Glutamatergic neuron (in vitro differentiated cells): ENCODE measurements around the gene ATG101. TPM values are rescaled to one million over a fixed set of nuclear protein-coding genes. Genes with fewer than 3 reads are reported as not detected.

Source experiments
- DNase-seq: peaks from one replicate; pipeline ENCODE4 v3.0.0; 2022
- H3K27ac Mint-ChIP-seq: one replicate; pipeline ENCODE4 v1.8.0; 2020; ENCODE audit warnings: mild to moderate bottlenecking, mixed read lengths, inconsistent platforms; ENCODE audit not compliant: unreplicated experiment
- H3K27me3 Mint-ChIP-seq: one replicate; pipeline ENCODE4 v1.8.0; 2020; ENCODE audit warnings: mild to moderate bottlenecking, moderate library complexity, mixed read lengths, inconsistent platforms; ENCODE audit not compliant: unreplicated experiment
- H3K36me3 Mint-ChIP-seq: one replicate; pipeline ENCODE4 v1.8.0; 2020; ENCODE audit warnings: mild to moderate bottlenecking, mixed read lengths, inconsistent platforms; ENCODE audit not compliant: unreplicated experiment
- H3K4me1 Mint-ChIP-seq: one replicate; pipeline ENCODE4 v1.8.0; 2020; ENCODE audit warnings: mild to moderate bottlenecking, low read depth, mixed read lengths, inconsistent platforms; ENCODE audit not compliant: unreplicated experiment
- H3K4me3 Mint-ChIP-seq: one replicate; pipeline ENCODE4 v1.8.0; 2020; ENCODE audit warnings: mild to moderate bottlenecking, mixed read lengths, inconsistent platforms; ENCODE audit not compliant: unreplicated experiment
- H3K9me3 Mint-ChIP-seq: one replicate; pipeline ENCODE4 v1.8.0; 2020; ENCODE audit warnings: mild to moderate bottlenecking, moderate library complexity, mixed read lengths, inconsistent platforms; ENCODE audit not compliant: unreplicated experiment
- total RNA-seq: library from RNA; stranded (reverse); fragmentation: NEBNext Ultra II Directional; extraction: Animal tissue kit (Norgen Biotek cat#: 25700); gene quantifications from one replicate; pipeline ENCODE4 v1.2.1, GENCODE V29; 2021; ENCODE audit not compliant: unreplicated experiment
- TF ChIP-seq, protein P1 (sequence below): fragments of 200-600 bp; sonication (generic); IDR thresholded peaks from one replicate; pipeline ENCODE4 v1.5.0; 2021; ENCODE audit not compliant: partially characterized antibody, unreplicated experiment

Gene ATG101
- total RNA-seq, 1 donor from 2014 or later, result 26.2 TPM

DNA sequence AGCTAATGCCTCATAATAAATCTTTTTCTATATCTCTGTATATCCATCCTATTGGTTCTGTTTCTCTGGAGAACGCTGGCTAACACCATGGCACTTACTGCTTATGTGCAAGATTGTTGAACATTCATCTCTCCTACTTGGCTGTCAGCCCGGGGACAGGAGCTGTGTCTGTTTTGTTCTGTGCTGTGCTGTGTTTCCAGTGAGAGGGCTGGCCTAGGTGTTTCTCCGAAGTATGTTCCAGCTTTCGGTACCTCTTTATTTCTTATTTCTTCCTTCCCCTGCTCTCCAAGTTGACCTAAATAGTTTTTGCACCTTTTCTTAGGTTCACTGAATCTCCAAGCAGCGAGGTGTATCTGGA lies 37.4 kb upstream of the ATG101 start:
- Mint-ChIP-seq H3K27me3 (peaks cover 10% of the 10 kb centered on the region), H3K9me3 (peaks cover 8% of the 10 kb centered on the region), H3K4me1 (peaks cover 18% of the 10 kb centered on the region), H3K36me3 (no peaks in the 10 kb centered on the region), H3K27ac (peak overlapping the region; percentile 78), H3K4me3 (peak overlapping the region; percentile 82)
- no peak for DNase-seq
- TF ChIP-seq, protein P1, sequence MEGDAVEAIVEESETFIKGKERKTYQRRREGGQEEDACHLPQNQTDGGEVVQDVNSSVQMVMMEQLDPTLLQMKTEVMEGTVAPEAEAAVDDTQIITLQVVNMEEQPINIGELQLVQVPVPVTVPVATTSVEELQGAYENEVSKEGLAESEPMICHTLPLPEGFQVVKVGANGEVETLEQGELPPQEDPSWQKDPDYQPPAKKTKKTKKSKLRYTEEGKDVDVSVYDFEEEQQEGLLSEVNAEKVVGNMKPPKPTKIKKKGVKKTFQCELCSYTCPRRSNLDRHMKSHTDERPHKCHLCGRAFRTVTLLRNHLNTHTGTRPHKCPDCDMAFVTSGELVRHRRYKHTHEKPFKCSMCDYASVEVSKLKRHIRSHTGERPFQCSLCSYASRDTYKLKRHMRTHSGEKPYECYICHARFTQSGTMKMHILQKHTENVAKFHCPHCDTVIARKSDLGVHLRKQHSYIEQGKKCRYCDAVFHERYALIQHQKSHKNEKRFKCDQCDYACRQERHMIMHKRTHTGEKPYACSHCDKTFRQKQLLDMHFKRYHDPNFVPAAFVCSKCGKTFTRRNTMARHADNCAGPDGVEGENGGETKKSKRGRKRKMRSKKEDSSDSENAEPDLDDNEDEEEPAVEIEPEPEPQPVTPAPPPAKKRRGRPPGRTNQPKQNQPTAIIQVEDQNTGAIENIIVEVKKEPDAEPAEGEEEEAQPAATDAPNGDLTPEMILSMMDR, result no peak

DNA sequence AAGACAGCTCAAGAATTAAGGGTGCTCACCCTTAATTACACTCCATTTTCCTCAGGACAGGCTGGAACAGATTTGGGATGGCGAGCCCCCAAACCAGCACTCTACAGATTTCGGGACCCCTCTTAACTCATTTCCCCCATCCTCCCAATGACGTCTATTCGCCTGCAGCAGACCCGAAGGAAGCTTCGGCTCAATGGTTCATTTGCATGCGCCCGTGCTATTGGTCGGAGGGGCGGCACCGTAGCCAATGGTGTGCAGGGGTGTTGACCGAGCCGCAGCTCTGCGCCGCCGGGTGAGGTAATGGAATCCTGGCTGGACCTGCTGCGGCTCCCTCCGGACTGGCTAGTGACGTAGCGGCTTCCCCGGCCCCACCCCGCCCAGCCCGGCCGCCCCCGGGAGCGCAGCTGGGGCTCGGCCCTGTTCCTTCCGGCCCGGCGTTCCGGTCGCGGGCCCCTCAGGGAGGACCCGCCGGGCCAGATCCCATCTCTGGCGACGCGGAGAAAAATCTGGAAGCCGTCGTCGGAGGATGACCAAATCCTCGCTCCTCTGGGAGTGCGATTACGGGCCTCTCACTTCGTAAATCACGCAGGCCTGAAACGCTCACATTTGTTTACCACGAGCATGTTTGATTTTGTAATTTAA lies 36.9 kb upstream of the ATG101 start:
- Mint-ChIP-seq H3K27ac (peak overlapping the region; percentile 78), H3K27me3 (peaks cover 8% of the 10 kb centered on the region), H3K4me1 (peaks cover 18% of the 10 kb centered on the region), H3K36me3 (no peaks in the 10 kb centered on the region), H3K4me3 (peak overlapping the region; percentile 82), H3K9me3 (peaks cover 6% of the 10 kb centered on the region)
- TF ChIP-seq, protein P1, result no peak
- peak; percentile 95 for DNase-seq

DNA sequence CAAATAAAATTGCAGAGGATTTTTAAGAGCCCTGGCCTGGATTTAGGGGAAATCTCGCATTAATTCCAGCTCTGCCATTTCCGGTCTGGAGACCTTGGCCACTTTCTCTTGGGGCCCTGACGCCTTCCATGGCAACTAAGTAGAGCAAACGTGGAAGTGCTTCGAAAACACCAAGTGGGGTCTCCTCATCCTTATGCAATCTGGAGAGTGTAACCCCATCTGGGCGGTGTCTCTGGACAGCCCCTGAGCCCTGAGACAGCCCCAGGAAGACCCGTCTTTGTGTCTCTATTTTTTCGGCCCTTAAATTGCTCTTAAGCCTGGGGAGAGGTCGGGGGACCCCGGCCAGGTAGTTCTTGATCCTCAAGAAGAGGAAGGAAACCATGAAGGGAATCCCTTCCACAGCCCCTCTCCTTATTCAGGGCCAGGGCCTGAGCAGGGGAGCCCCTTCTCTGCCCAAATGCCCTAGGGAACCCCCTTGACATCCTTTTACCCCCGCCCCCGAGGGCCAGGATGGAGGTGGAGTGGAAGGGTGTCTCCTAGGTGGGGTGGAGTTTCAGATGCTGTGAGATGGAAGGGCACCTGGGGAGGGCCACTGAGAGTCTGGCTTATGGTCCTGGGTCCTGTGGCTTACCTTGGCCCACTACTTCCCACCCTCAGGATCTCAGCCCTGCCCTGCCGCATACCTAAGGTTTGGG lies 36.2 kb upstream of the ATG101 start:
- no peaks in the 10 kb centered on the region for H3K36me3 Mint-ChIP-seq
- TF ChIP-seq, protein P1, result no peak
- H3K9me3 Mint-ChIP-seq, result peaks cover 6% of the 10 kb centered on the region
- H3K4me3 Mint-ChIP-seq, result peak overlapping the region; percentile 77
- no peak for DNase-seq
- peaks cover 8% of the 10 kb centered on the region for H3K27me3 Mint-ChIP-seq
- peaks cover 18% of the 10 kb centered on the region for H3K4me1 Mint-ChIP-seq
- H3K27ac Mint-ChIP-seq, result peak overlapping the region; percentile 52

DNA sequence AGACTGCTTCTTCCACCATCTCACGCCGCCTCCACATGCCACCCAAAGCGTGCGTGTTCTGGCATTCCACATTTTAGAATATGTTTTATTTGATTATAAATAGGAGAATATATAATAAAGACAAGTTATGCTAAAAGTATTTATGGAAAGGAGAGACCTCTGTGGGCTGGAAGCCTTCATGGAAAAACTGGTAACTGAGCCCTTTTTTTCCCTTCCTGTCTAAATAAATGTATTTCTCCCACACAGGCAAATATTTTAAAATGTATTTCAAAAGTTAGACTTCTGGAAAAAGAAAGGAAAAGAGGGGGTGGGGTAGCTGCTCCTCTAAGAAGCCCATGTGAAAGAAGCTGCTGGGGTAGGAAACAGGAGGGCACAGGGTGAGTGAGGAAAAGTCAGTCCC lies 34.6 kb upstream of the ATG101 start:
- DNase-seq, result no peak
- H3K27me3 Mint-ChIP-seq, result peaks cover 8% of the 10 kb centered on the region
- peaks cover 7% of the 10 kb centered on the region for H3K4me1 Mint-ChIP-seq
- peaks cover 6% of the 10 kb centered on the region for H3K9me3 Mint-ChIP-seq
- no peak overlapping the region for H3K4me3 Mint-ChIP-seq
- no peak overlapping the region for H3K27ac Mint-ChIP-seq
- TF ChIP-seq, protein P1, result no peak
- H3K36me3 Mint-ChIP-seq, result no peaks in the 10 kb centered on the region

DNA sequence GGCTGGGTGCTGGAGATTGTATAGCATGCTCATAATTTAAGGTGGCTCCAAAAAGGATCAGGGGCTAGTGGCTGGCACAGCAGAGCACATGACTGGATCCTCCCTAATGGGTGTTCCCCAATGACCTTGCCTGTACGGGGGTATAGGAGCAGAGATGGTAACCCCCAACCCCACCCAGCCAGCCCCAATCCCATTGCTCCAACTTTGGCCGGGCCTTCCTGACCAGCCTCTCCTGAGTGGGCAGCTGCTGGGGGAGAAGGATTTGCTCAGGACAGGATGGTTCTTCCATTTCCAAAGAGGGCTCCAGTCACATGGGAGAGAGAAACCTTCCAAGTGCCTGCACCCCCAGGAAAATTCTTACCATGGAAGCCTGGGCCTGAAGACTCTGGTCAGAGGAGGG lies 33.9 kb upstream of the ATG101 start:
- no peak for DNase-seq
- H3K9me3 Mint-ChIP-seq, result peaks cover 6% of the 10 kb centered on the region
- peak overlapping the region; percentile 67 for H3K4me3 Mint-ChIP-seq
- H3K36me3 Mint-ChIP-seq, result peaks cover 2% of the 10 kb centered on the region
- peaks cover 7% of the 10 kb centered on the region for H3K4me1 Mint-ChIP-seq
- H3K27me3 Mint-ChIP-seq, result peaks cover 8% of the 10 kb centered on the region
- TF ChIP-seq, protein P1, result no peak
- no peak overlapping the region for H3K27ac Mint-ChIP-seq
